Measurements from ENCODE around the gene MACROH2A1.

DNA sequence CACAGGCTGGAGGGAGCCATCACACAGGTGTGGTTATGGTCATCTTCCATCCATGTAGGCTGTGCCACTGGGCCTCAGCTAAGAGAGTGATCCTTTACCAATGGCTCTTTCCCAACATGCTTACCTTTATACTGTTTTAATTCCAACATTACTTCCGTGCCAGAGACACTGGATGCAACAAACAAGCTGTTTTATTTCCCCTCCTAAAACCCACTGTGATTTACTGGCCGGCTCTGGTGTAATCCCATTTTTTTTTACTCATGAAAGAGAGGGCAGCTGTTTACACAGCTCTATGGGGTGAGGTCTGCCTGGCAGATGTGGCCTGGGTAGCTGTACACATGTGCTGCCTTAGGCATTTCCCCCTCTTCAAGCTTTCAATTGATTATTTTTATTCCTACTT lies 58.5 kb downstream of the MACROH2A1 start:
- TF ChIP-seq, protein P1, sequence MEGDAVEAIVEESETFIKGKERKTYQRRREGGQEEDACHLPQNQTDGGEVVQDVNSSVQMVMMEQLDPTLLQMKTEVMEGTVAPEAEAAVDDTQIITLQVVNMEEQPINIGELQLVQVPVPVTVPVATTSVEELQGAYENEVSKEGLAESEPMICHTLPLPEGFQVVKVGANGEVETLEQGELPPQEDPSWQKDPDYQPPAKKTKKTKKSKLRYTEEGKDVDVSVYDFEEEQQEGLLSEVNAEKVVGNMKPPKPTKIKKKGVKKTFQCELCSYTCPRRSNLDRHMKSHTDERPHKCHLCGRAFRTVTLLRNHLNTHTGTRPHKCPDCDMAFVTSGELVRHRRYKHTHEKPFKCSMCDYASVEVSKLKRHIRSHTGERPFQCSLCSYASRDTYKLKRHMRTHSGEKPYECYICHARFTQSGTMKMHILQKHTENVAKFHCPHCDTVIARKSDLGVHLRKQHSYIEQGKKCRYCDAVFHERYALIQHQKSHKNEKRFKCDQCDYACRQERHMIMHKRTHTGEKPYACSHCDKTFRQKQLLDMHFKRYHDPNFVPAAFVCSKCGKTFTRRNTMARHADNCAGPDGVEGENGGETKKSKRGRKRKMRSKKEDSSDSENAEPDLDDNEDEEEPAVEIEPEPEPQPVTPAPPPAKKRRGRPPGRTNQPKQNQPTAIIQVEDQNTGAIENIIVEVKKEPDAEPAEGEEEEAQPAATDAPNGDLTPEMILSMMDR (IDR thresholded peaks at IDR 0.05): no peak
- TF ChIP-seq POLR2A (IDR thresholded peaks at IDR 0.05): no peak
